Glomerular visceral epithelial cell (primary cell): ENCODE results near the gene RNU4-1.
"Not testable (repeated sequence)": the region's sequence is repeated elsewhere in the genome, so short reads cannot be mapped to it uniquely, and the experiment has no call there.

Experiments used
- DNase-seq: peaks from one replicate; pipeline ENCODE4 v3.0.0-alpha.2; 2016; ENCODE audit errors: extremely low spot score

RNU4-1 gene

DNA sequence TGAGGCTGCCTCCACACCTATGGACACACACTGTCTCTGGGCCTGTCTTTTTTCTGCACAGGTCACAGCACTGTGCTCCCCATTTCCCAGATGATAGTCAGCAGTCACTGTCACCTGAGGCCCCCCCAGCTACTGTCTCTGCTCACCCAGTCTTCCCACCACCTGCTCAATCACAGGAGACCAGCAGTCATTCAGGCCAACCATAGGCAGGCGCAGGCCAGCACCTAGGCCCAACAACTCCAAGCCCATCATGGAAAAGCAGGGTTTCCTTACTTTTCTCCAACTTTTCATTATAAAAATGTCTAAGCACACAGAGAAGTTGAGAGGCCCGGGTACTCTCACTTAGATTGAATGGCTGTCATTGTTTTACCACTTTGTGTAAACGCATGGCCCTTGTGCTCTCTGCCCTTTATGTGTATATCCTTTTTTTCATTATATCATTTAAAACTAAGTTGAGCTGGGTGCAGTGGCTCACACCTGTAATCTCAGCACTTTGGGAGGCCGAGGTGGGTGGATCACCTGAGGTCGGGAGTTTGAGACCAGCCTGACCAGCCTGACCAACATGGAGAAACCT, 34.6 kb downstream of the RNU4-1 start:
- no peak for DNase-seq

DNA sequence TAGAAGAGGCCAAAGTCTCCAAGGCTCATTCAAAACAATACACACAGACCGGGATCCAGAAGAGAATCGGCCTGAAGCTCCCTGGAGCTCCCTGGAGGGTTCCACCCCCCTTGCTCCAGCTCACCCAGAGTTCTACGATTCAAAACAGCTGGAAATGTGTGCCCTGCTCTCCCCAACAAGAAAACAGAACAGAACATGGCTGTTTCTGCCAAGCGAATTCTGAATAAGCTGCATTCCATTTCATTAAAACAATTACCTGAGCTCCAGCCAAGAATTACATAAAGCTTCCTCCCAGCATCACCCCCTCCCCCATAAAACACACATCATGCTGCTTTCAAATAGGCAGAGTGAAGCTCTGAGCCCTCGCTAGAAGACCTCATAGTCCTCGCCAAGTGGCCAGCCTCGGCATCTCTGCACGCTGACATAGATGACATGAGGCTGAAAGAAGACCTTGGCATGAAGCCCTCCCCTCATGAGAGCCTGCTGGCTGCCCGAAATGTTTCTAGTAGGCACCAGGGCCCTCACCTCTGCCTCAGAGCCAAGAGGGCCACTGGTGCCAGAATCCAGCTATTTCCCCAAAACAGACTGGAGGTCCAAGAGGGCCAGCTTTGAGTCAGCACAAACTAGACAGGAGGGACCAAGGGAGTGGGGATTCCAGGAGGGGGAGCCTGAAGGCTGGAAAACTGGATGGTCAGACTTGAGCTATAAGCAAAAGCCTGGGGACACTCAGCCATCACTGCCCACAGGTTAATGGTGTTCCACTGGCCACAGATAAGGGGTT, 35.8 kb downstream of the RNU4-1 start:
- DNase-seq: peak; percentile 72

DNA sequence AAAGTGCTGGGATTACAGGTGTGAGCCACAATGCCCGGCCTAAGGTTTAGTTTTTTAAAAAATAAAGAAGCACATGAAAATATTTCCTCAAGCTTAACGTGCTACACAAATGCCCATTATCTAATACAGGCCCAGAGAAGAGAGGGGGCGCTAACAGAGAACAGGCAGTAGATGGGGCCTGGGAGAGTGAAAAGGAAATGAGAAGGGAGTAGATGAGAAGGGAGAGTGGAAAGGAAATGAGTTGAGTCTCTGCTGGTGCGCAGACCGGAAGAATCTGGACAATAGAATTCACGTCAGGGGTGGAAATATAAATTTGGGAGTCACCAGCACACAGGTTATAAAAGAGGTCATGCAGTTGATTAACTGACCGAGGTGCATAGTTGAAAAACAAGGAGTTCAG, 38.2 kb downstream of the RNU4-1 start:
- DNase-seq: no peak

DNA sequence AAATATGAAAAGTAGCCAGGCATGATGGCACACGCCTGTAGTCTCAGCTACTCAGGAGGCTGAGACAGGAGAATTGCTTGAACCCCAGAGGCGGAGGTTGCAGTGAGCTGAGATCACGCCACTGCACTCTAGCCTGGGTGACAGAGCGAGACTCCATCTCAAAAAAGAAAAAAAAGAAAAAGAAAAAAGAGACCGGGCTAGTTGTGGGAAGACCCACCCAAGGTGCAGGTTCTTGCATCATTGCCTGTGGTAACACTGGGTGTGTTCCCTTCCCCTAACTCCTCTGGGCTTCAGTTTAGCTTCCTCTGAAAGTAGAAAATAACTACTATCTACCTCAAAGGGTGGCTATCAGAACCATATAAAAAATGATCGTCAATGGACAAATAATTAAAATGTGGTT, 39.7 kb downstream of the RNU4-1 start:
- DNase-seq: not testable (repeated sequence)

- DNase-seq: no peak
These were observed 40.7 kb downstream of the RNU4-1 start for GRCh38 chr12:120252071-120252906.

GRCh38 chr12:120251364-120252070, 41.5 kb downstream of the RNU4-1 start:
- DNase-seq: not testable (repeated sequence)

DNA sequence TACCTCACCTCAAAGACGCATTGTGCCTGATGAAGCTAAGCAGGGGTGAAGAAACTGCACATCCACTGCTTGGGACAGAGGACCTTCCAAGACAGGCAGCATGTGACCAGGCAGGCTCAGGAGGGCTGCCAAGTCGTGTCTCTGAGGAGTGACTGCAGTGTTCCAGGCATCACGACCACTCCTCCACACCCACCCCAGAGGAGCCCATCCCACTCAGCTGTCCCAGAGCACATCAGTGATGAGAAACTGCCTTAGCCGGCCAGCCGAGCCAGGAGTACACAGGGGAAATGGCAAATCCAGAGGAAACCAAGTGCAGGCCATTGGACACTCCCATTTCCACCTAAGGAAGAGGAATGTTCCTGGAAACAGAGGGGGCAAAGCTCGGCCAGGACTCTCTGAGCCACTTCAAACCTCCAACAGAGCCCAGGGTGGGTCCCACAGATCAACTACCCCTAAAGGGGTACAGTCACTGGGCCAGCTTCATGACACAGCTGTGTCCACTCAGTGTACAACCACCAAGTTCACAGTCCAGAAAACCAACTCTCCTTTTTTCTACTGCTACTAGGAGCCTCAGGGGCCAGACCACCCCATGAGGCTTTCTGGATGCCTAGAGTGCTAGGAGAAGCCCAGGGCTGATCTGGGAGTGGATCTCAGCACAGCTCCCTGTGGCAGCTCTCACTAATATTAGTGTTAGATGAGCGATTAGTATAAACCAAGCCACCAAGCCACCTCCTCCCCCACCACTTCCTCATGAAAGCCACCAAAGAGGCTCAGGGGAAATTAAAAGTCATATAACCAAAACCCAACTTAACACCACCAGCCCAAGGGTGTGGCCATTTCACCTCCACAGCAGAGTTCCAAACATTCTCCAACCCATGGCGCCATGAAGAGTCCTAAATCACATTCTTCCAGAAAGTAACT, 42.9 kb downstream of the RNU4-1 start:
- no peak for DNase-seq

- DNase-seq: no peak
These were observed 43.7 kb downstream of the RNU4-1 start for GRCh38 chr12:120249266-120249874.

DNA sequence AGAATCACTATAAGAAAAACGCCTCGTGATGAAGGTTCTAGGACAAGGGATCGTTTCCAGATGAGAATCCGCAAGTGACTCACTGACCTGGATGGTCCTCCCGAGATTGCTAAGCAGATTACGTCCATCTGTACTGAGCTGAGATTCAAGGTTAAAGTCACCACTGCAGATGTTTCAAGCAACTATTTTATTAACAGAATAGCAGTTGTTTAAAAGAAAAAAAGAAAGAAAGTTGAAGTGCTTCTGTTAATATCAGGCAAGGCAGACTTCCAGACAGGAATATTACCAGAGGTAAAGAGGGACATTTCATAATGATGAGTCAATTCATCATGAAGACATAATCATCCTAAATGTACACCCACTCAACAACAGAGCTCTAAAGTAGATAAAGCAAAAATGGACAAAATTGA, 45.4 kb downstream of the RNU4-1 start:
- no peak for DNase-seq

DNA sequence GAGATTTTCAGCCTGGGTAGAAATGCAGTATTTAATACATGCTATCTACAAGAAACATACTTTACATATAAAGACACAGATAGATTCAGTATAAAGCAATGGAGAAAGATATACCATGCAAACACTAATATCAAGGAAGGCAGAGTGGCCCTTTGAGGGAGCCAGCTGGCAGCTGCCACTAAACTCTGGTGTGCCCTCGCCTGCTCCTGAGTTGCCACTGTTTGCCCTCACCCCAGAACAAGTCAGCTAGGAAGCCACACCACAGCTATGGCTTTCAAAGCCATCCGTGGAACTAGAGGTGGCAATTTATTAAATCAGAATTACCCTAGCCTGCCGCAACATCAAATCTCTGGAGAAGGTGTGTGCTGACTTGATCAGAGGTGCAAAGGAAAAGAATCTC, 45.9 kb downstream of the RNU4-1 start:
- no peak for DNase-seq

- DNase-seq: not testable (repeated sequence)
These were observed 46.3 kb downstream of the RNU4-1 start for GRCh38 chr12:120246705-120247104.
